Lung (tissue), 12 donors: ENCODE results near the gene PCAT6. TPM values are rescaled to one million over a fixed set of nuclear protein-coding genes. Genes with fewer than 3 reads are reported as not detected.

Source experiments
- ATAC-seq: fragments of 200-7000 bp; cut with Tn5 transposase; one replicate; pipeline ENCODE4 v1.9.1; 2020; ENCODE audit warnings: moderate number of reproducible peaks; ENCODE audit not compliant: insufficient read depth, low FRiP score
- DNase-seq, 3 donors: peaks; one replicate each; pipeline ENCODE4 v3.0.0-alpha.2; 2013 to 2017
- H3K27ac ChIP-seq, 2 donors: one replicate each; pipeline ENCODE4 v1.5.1; 2013; ENCODE audit warnings: mild to moderate bottlenecking in 2 of 2, moderate library complexity in 2 of 2, control low read depth in 1 of 2, inconsistent platforms in 1 of 2, low read depth in 1 of 2, low read length in 1 of 2
- H3K27me3 ChIP-seq, 3 donors: one replicate each; pipeline ENCODE4 v1.5.1; 2013; ENCODE audit warnings: low read length in 2 of 3; ENCODE audit not compliant: control insufficient read depth in 3 of 3, insufficient read depth in 3 of 3
- H3K36me3 ChIP-seq, 4 donors: one replicate each; pipeline ENCODE4 v1.5.1; 2013; ENCODE audit warnings: low read length in 4 of 4, mild to moderate bottlenecking in 1 of 4, moderate library complexity in 1 of 4; ENCODE audit not compliant: control insufficient read depth in 4 of 4, insufficient read depth in 4 of 4
- H3K4me1 ChIP-seq, 5 donors: one replicate each; pipeline ENCODE4 v1.5.1; 2013; ENCODE audit warnings: low read length in 5 of 5, mild to moderate bottlenecking in 2 of 5, moderate library complexity in 1 of 5; ENCODE audit not compliant: control insufficient read depth in 5 of 5, insufficient read depth in 5 of 5
- H3K4me3 ChIP-seq: one replicate; pipeline ENCODE4 v1.5.1; 2013; ENCODE audit warnings: mild to moderate bottlenecking, control low read depth, moderate library complexity
- H3K9ac ChIP-seq, 2 donors: one replicate each; pipeline ENCODE4 v1.5.1; 2013; ENCODE audit warnings: low read length in 2 of 2, control low read depth in 1 of 2; ENCODE audit not compliant: insufficient read depth in 1 of 2
- H3K9me3 ChIP-seq, 4 donors: one replicate each; pipeline ENCODE4 v1.5.1; 2013; ENCODE audit warnings: low read length in 3 of 4, mild to moderate bottlenecking in 1 of 4, moderate library complexity in 1 of 4; ENCODE audit not compliant: control insufficient read depth in 4 of 4, insufficient read depth in 3 of 4
- WGBS, 2 donors: extraction: QIAGEN DNeasy Blood & Tissue Kit; methylation state at CpG; one replicate each; pipeline ENCODE4 v1.1.7; 2013; 5-methylcytosine and 5-hydroxymethylcytosine counted together
- polyA plus RNA-seq, 2 donors: library from polyadenylated mRNA; stranded (reverse); fragments of 200-250 nt; gene quantifications; one replicate each; pipeline ENCODE4 v1.2.1, GENCODE V29; 2013
- total RNA-seq, 2 donors: library from RNA; depleted of rRNA in 1 of 2; stranded (reverse); fragments of >200 nt in 1 of 2; gene quantifications; one replicate each; pipeline ENCODE4 v1.2.1, GENCODE V29; 2014 to 2021
- TF ChIP-seq, protein P1 (sequence below): IDR thresholded peaks from 2 replicates; pipeline ENCODE4 v1.5.1; 2012; ENCODE audit warnings: mild to moderate bottlenecking; ENCODE audit errors: control extremely low read depth, extremely low read depth
- donor health status: control.
- donor health status: control.
- donor health status: Bipolar disorder and iron deficiency.
- donor health status: healthy.
- donor health status: DM: yes; HTN: yes; CAD: no.

PCAT6 gene
- total and polyA plus RNA-seq, 4 donors = 0.84 to 1.8 (median 1.3) TPM; not detected in 1

DNA sequence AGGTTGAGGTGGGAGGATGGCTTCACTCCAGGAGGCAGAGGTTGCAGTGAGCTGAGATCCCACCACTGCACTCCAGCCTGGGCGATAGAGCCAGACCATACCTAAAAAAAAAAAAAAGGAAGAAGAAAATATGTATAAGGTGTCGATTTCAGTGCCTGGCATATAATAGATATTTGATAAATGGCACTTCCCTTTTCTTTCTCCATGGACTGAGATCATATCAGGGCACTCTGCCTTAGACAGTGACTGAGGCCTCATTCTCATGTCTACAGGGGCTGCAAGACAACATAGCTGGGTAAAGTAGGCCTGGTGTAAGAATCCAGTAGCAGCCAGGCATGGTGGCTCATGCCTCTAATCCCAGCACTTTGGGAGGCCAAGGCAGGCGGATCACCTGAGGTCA is 21.2 kb downstream of the PCAT6 start:
- 60 to 74% methylated on average over 3 of the region's 3 CpGs for WGBS, 2 donors
- no peak for ATAC-seq
- DNase-seq = no peak
- Histone ChIP-seq H3K9ac (no peak overlapping the region), H3K4me1 (no peaks in the 10 kb centered on the region), H3K27me3 (no peaks in the 10 kb centered on the region), H3K27ac (no peak overlapping the region), H3K4me3 (no peak overlapping the region), H3K9me3 (no peaks in the 10 kb centered on the region), H3K36me3 (no peaks in the 10 kb centered on the region)
- TF ChIP-seq, protein P1, sequence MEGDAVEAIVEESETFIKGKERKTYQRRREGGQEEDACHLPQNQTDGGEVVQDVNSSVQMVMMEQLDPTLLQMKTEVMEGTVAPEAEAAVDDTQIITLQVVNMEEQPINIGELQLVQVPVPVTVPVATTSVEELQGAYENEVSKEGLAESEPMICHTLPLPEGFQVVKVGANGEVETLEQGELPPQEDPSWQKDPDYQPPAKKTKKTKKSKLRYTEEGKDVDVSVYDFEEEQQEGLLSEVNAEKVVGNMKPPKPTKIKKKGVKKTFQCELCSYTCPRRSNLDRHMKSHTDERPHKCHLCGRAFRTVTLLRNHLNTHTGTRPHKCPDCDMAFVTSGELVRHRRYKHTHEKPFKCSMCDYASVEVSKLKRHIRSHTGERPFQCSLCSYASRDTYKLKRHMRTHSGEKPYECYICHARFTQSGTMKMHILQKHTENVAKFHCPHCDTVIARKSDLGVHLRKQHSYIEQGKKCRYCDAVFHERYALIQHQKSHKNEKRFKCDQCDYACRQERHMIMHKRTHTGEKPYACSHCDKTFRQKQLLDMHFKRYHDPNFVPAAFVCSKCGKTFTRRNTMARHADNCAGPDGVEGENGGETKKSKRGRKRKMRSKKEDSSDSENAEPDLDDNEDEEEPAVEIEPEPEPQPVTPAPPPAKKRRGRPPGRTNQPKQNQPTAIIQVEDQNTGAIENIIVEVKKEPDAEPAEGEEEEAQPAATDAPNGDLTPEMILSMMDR = no peak

DNA sequence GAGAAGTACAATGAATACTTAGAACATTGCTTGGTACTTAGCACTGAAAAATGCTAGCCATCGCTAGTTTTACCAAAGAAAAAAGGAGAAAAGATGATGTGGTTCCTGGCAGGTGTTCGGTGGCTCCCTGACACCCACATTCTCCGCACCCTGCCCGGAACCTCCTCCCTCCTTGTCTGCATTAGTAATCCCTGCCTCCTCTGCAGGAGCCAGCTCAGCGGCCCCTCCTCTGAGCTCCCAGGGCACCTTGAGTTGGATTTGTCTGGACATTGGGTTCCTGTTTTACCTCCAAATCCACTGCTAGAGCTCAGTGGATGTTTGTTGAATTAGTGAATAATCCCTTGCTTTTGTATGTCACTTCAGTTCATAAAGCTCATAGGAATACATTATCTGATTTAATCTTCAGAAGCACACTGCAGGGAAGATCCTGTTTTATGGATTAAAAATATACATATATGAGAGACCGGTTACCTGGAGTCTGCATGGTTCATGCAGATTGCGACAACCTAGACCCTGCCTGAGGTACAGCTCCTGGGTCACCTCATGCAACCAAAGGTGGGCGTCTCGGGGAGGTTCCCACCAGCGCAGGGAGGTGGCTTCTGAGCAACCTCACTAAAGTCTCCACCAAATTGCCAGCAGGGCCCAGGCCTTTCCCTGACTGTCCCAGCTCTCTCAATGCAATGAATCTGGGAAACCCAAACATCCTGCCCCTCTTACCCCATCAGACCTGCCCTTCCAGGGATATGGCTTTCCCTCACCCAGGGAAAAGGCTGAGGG is 24.2 kb downstream of the PCAT6 start:
- no peaks in the 10 kb centered on the region for H3K4me1 ChIP-seq
- no peak overlapping the region for H3K27ac ChIP-seq
- H3K9ac ChIP-seq = no peak overlapping the region
- H3K36me3 ChIP-seq = no peaks in the 10 kb centered on the region
- no peak overlapping the region for H3K4me3 ChIP-seq
- TF ChIP-seq, protein P1 = no peak
- WGBS, 2 donors = 80 to 84% methylated on average over 10 of the region's 10 CpGs
- no peaks in the 10 kb centered on the region for H3K27me3 ChIP-seq
- no peaks in the 10 kb centered on the region for H3K9me3 ChIP-seq
- ATAC-seq (no peak), DNase-seq (no peak)

DNA sequence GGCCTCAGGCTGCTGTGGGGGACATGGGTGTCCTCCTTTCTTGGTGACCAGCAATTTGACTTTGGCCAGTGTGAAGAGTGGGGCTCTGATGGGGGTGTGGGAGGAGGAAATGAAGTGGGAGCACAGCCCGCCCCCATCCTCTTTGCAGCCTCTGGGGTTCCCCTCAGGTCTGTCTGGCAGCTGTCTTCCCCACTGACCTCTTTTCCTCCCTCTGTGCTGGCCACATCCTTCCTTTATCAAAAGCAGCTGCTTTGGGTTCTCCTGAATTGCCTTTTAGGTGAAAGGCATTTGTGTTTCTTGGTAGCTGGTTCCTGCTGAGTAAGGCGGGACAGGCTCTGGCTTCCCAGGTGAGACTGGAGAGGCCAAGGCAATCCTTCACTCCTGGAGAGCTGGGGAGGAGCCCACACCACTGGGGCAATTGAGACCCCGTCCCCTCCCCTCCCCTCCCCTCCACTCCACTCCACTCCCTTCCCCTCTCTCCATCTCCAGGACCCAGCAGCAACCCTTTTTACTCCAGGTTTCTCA is 24.9 kb downstream of the PCAT6 start:
- Histone ChIP-seq H3K27ac (no peak overlapping the region), H3K9ac (no peak overlapping the region), H3K27me3 (no peaks in the 10 kb centered on the region), H3K4me3 (no peak overlapping the region), H3K36me3 (no peaks in the 10 kb centered on the region), H3K9me3 (no peaks in the 10 kb centered on the region), H3K4me1 (no peaks in the 10 kb centered on the region)
- no peak for DNase-seq
- TF ChIP-seq, protein P1 = no peak
- WGBS, 2 donors = 31 to 47% methylated on average over 2 to 3 of the region's 3 CpGs
- ATAC-seq = no peak
